ENCODE data around the gene UBTF.

UBTF gene

GRCh38 chr17:44235583-44235936 lies 16.1 kb upstream of the UBTF start:
- Histone ChIP-seq H3K36me3 (replicated peaks) (no peaks in the 10 kb centered on the region), H3K4me3 (ENCODE audit: low read depth, low read length) (no peak overlapping the region), H3K27me3 (replicated peaks) (no peaks in the 10 kb centered on the region), H3K27ac (peak overlapping the region; percentile 32)
- in situ Hi-C loops (cut with HindIII; ENCODE audit: low pct_ligation_motif_present, low sequenced_read_pairs), result no loop called here
- no peak for TF ChIP-seq CTCF (IDR thresholded peaks at IDR 0.05; ENCODE audit: low read depth, low read length, missing control alignments)
- DNase-seq, result peak; percentile 70

- in situ Hi-C loops (cut with HindIII; ENCODE audit: low pct_ligation_motif_present, low sequenced_read_pairs), result no loop called here
- Histone ChIP-seq H3K4me3 (ENCODE audit: low read depth, low read length) (no peak overlapping the region), H3K27me3 (replicated peaks) (no peaks in the 10 kb centered on the region), H3K27ac (no peak overlapping the region), H3K36me3 (replicated peaks) (no peaks in the 10 kb centered on the region)
- TF ChIP-seq CTCF (IDR thresholded peaks at IDR 0.05; ENCODE audit: low read depth, low read length, missing control alignments), result no peak
- no peak for DNase-seq
Observed at GRCh38 chr17:44233582-44233981, 14.1 kb upstream of the UBTF start.

GRCh38 chr17:44232061-44232460 lies 12.6 kb upstream of the UBTF start:
- no peak for TF ChIP-seq CTCF (IDR thresholded peaks at IDR 0.05; ENCODE audit: low read depth, low read length, missing control alignments)
- no peaks in the 10 kb centered on the region for H3K36me3 ChIP-seq (replicated peaks)
- no peaks in the 10 kb centered on the region for H3K27me3 ChIP-seq (replicated peaks)
- no peak overlapping the region for H3K27ac ChIP-seq
- DNase-seq, result no peak
- no peak overlapping the region for H3K4me3 ChIP-seq (ENCODE audit: low read depth, low read length)
- in situ Hi-C loops (cut with HindIII; ENCODE audit: low pct_ligation_motif_present, low sequenced_read_pairs), result no loop called here

DNA sequence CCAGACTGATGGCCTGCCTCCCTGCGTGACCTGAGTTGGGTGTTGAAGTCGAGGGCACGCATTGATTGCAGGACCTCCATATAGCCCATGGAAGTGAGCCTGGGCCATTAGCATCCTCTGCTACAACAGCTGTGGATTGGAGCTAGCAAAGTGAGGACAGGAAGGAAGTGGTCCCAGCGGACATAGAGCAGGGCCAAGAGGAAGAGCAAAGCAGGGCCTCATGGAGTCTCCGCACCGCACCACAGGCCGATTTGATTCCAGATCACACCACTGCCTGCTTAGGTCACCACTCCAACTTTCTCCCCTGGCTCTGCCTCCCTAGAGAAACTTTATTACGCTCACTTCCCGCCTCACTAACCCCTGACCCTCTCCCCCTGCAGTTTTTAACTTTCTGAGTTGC lies 10.7 kb upstream of the UBTF start:
- DNase-seq, result no peak
- no peaks in the 10 kb centered on the region for H3K27me3 ChIP-seq (replicated peaks)
- H3K27ac ChIP-seq, result no peak overlapping the region
- no peaks in the 10 kb centered on the region for H3K36me3 ChIP-seq (replicated peaks)
- in situ Hi-C loops (cut with HindIII; ENCODE audit: low pct_ligation_motif_present, low sequenced_read_pairs), result no loop called here
- H3K4me3 ChIP-seq (ENCODE audit: low read depth, low read length), result no peak overlapping the region
- no peak for TF ChIP-seq CTCF (IDR thresholded peaks at IDR 0.05; ENCODE audit: low read depth, low read length, missing control alignments)

GRCh38 chr17:44229090-44229489 lies 9.6 kb upstream of the UBTF start:
- in situ Hi-C loops (cut with HindIII; ENCODE audit: low pct_ligation_motif_present, low sequenced_read_pairs), result no loop called here
- no peak for DNase-seq
- TF ChIP-seq CTCF (IDR thresholded peaks at IDR 0.05; ENCODE audit: low read depth, low read length, missing control alignments), result no peak
- H3K27ac ChIP-seq, result no peak overlapping the region
- no peak overlapping the region for H3K4me3 ChIP-seq (ENCODE audit: low read depth, low read length)
- no peaks in the 10 kb centered on the region for H3K36me3 ChIP-seq (replicated peaks)
- no peaks in the 10 kb centered on the region for H3K27me3 ChIP-seq (replicated peaks)

DNA sequence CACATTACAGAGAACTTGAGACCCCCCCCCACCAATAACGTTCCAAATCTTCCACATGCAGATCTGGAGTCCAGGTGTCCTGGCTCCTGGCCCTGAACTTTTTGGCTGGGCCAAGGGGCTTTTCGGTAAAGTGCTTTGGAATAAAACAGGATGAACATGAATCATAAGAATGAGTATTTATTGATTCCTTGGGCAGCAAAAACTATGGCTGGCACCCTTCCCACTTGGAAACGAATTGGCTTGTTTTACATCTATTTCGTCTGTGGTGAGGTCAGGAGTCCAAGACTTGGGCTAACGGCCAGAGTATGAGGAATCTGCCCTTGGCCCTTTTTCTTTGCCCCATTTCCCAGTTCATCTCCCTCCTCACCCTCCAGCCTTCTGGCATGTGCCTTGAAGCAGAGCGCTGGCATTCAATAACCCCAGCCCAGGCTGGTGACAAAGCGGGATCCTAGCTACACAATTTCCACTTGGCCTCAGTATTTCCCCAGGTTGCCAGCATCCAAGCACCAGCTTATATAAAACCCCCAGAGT lies 4.1 kb upstream of the UBTF start:
- peaks cover 2% of the 10 kb centered on the region for H3K36me3 ChIP-seq (replicated peaks)
- no peak overlapping the region for H3K4me3 ChIP-seq (ENCODE audit: low read depth, low read length)
- in situ Hi-C loops (cut with HindIII; ENCODE audit: low pct_ligation_motif_present, low sequenced_read_pairs), result no loop called here
- no peak for DNase-seq
- no peaks in the 10 kb centered on the region for H3K27me3 ChIP-seq (replicated peaks)
- H3K27ac ChIP-seq, result no peak overlapping the region
- no peak for TF ChIP-seq CTCF (IDR thresholded peaks at IDR 0.05; ENCODE audit: low read depth, low read length, missing control alignments)

Measured in brain microvascular endothelial cell (primary cell).